GM18526 (cell line): Measurements from ENCODE around the gene CSK.

Source experiments
- POLR2A ChIP-seq: IDR thresholded peaks from 3 replicates; pipeline ENCODE4 v1.6.1; 2011; ENCODE audit not compliant: insufficient read length; ENCODE audit errors: extremely low read depth

The CSK gene

GRCh38 chr15:74780523-74781430, 1.1 kb upstream of the CSK start:
- peak; percentile 42 for TF ChIP-seq POLR2A

GRCh38 chr15:74782259-74783071, 585 bp downstream of the CSK start:
- no peak for TF ChIP-seq POLR2A

GRCh38 chr15:74783072-74783807, 1.4 kb downstream of the CSK start:
- no peak for TF ChIP-seq POLR2A

GRCh38 chr15:74783808-74784175, 1.9 kb downstream of the CSK start:
- peak; percentile 23 for TF ChIP-seq POLR2A

- no peak for TF ChIP-seq POLR2A
These were observed 2.7 kb downstream of the CSK start for GRCh38 chr15:74784426-74785193.

- TF ChIP-seq POLR2A, result peak; percentile 31
These were observed 3.5 kb downstream of the CSK start for GRCh38 chr15:74785194-74786032.

GRCh38 chr15:74786551-74787165, 4.8 kb downstream of the CSK start:
- TF ChIP-seq POLR2A, result no peak

- peak; percentile 18 for TF ChIP-seq POLR2A
These were observed 5.6 kb downstream of the CSK start for GRCh38 chr15:74787251-74788041.

- TF ChIP-seq POLR2A, result no peak
These were observed 6.3 kb downstream of the CSK start for GRCh38 chr15:74788042-74788682.

GRCh38 chr15:74788683-74789151, 6.8 kb downstream of the CSK start:
- peak; percentile 82 for TF ChIP-seq POLR2A

- peak; percentile 74 for TF ChIP-seq POLR2A
These were observed 7.3 kb downstream of the CSK start for GRCh38 chr15:74789171-74789631.

GRCh38 chr15:74789741-74790079, 7.8 kb downstream of the CSK start:
- TF ChIP-seq POLR2A, result no peak
